Right lobe of liver (tissue), 4 donors: Measurements from ENCODE around the gene AIF1.

Experiments
- POLR2A ChIP-seq: fragments of 450-650 bp; IDR thresholded peaks from one replicate; pipeline ENCODE4 v1.6.1; 2017; ENCODE audit warnings: antibody characterized with exemption, mild to moderate bottlenecking
- TF ChIP-seq, protein P1 (sequence below), 4 donors: fragments of 200-600 bp in 3 of 4; fragments of 450-650 bp in 1 of 4; IDR thresholded peaks; one replicate each; pipeline versions ENCODE4 v1.5.1 to v1.8.0; 2016 to 2022; ENCODE audit warnings: antibody characterized with exemption in 4 of 4, mild to moderate bottlenecking in 2 of 4
- donor health status: DM: no; HTN: no; CAD: no.
- donor health status: DM: no; HTN: no; CAD: no.
- donor health status: DM: no; HTN: yes; CAD: no.

GRCh38 chr6:31588871-31589650 lies 26.0 kb upstream of the AIF1 start:
- TF ChIP-seq, protein P1, sequence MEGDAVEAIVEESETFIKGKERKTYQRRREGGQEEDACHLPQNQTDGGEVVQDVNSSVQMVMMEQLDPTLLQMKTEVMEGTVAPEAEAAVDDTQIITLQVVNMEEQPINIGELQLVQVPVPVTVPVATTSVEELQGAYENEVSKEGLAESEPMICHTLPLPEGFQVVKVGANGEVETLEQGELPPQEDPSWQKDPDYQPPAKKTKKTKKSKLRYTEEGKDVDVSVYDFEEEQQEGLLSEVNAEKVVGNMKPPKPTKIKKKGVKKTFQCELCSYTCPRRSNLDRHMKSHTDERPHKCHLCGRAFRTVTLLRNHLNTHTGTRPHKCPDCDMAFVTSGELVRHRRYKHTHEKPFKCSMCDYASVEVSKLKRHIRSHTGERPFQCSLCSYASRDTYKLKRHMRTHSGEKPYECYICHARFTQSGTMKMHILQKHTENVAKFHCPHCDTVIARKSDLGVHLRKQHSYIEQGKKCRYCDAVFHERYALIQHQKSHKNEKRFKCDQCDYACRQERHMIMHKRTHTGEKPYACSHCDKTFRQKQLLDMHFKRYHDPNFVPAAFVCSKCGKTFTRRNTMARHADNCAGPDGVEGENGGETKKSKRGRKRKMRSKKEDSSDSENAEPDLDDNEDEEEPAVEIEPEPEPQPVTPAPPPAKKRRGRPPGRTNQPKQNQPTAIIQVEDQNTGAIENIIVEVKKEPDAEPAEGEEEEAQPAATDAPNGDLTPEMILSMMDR (IDR thresholded peaks at IDR 0.05): no peak
- no peak for TF ChIP-seq POLR2A
